K562 (cell line): ENCODE data around the gene MED16. TPM values are rescaled to one million over a fixed set of nuclear protein-coding genes. Genes with fewer than 3 reads are reported as not detected.
A peak's percentile ranks its signal among the peaks of the same experiment; 100 is the strongest.

ENCODE experiments used
- ATAC-seq: fragments of 200-7000 bp; cut with Tn5 transposase; 3 replicates; pipeline ENCODE4 v1.9.1; 2020; ENCODE audit warnings: moderate library complexity
- BruUV-seq: library from RNA; stranded (reverse); fragments of 400-500 nt; replicated peaks from 2 replicates; lab custom pipeline; 2021; lab: Mats Ljungman, UMichigan
- CTCF ChIA-PET: fragments of 300-600 bp; formaldehyde crosslinking; extraction: SDS; loops from one replicate; lab custom pipeline; 2021; ENCODE audit warnings: low intra/inter-chr PET ratio; lab: Yijun Ruan, JAX
- POLR2A ChIA-PET: fragments of 300-600, 350-650 bp; sonication (Branson Sonifier 250); formaldehyde crosslinking; extraction: SDS; loops from one replicate; lab custom pipeline; 2021; ENCODE audit warnings: antibody characterized with exemption, inconsistent platforms; lab: Yijun Ruan, JAX
- DNase-seq, 4 experiments: peaks; one replicate each; pipeline versions ENCODE4 v3.0.0 to v3.0.0-alpha.2; 2011 to 2018; ENCODE audit warnings: low spot score in 3 of 4, mixed read lengths in 3 of 4; ENCODE audit errors: extremely low read depth in 1 of 4
- FAIRE-seq: peaks from 2 replicates; lab custom pipeline; 2011; peaks lifted over from hg19 to GRCh38; lab: Jason Lieb, UNC
- H2AFZ ChIP-seq: 2 replicates; pipeline ENCODE4 v1.6.0; 2011; ENCODE audit warnings: low read depth, low read length, control low read depth, inconsistent platforms
- H3K27ac ChIP-seq: fragments of 200-600 bp; 3 replicates; pipeline ENCODE4 v1.8.0; 2011; ENCODE audit warnings: low read depth, mild to moderate bottlenecking, control low read depth, inconsistent platforms, low read length, moderate library complexity, mixed read lengths; ENCODE audit errors: extremely low read depth
- H3K27me3 ChIP-seq, 2 experiments: fragments of 300-600 bp in 1 of 2; 2 replicates in 1 of 2; 3 replicates in 1 of 2; pipeline versions ENCODE4 v1.6.0 to v1.8.0; 2011; ENCODE audit warnings: inconsistent platforms in 2 of 2, low read length in 2 of 2, mild to moderate bottlenecking in 1 of 2, mixed read lengths in 1 of 2, moderate library complexity in 1 of 2; ENCODE audit not compliant: control insufficient read depth in 2 of 2, insufficient read depth in 2 of 2
- H3K36me3 ChIP-seq: fragments of 300-600 bp; 3 replicates; pipeline ENCODE4 v1.8.0; 2011; ENCODE audit warnings: mild to moderate bottlenecking, low read length, inconsistent platforms; ENCODE audit not compliant: control insufficient read depth, insufficient read depth
- H3K4me1 ChIP-seq, 2 experiments: fragments of 200-600 bp in 1 of 2; replicated peaks in 1 of 2; 2 replicates in 1 of 2; 3 replicates in 1 of 2; pipeline versions ENCODE4 v1.5.1 to v1.8.0; 2011; ENCODE audit warnings: inconsistent platforms in 2 of 2, low read length in 2 of 2, mild to moderate bottlenecking in 1 of 2, mixed read lengths in 1 of 2, moderate library complexity in 1 of 2; ENCODE audit not compliant: control insufficient read depth in 2 of 2, insufficient read depth in 2 of 2
- H3K4me2 ChIP-seq: 2 replicates; pipeline ENCODE4 v1.6.1; 2011; ENCODE audit warnings: low read length, control low read depth, inconsistent platforms, mixed read lengths; ENCODE audit not compliant: insufficient read depth
- H3K4me3 ChIP-seq: fragments of 200-600 bp; sonication (generic), shearing (Covaris generic); 2 replicates; pipeline ENCODE4 v1.5.1; 2016; ENCODE audit warnings: control low read depth, inconsistent platforms
- H3K79me2 ChIP-seq: fragments of 200-600 bp; 3 replicates; pipeline ENCODE4 v1.8.0; 2011; ENCODE audit warnings: low read length, inconsistent platforms; ENCODE audit not compliant: control insufficient read depth, insufficient read depth
- H3K9ac ChIP-seq, 2 experiments: 2 replicates each; pipeline versions ENCODE4 v1.6.0 to v1.6.1; 2011; ENCODE audit warnings: low read depth in 2 of 2, low read length in 2 of 2, control low read depth in 1 of 2, inconsistent platforms in 1 of 2, mild to moderate bottlenecking in 1 of 2, mixed read lengths in 1 of 2; ENCODE audit not compliant: insufficient read depth in 1 of 2
- H3K9me1 ChIP-seq: one replicate; pipeline ENCODE4 v1.6.0; 2011; ENCODE audit warnings: inconsistent platforms, mild to moderate bottlenecking, low read length, moderate library complexity; ENCODE audit not compliant: control insufficient read depth, insufficient read depth
- H3K9me3 ChIP-seq: replicated peaks from 2 replicates; pipeline ENCODE4 v1.5.1; 2011; ENCODE audit warnings: low read depth, low read length, inconsistent platforms; ENCODE audit not compliant: control insufficient read depth, insufficient read depth
- H4K20me1 ChIP-seq: replicated peaks from 2 replicates; pipeline ENCODE4 v1.6.1; 2011; ENCODE audit warnings: low read length, inconsistent platforms, mixed read lengths; ENCODE audit not compliant: control insufficient read depth, insufficient read depth
- BCOR ChIP-seq: fragments of 450-650 bp; IDR thresholded peaks from 2 replicates; pipeline ENCODE4 v1.6.1; 2016
- EP400 ChIP-seq: fragments of 450-650 bp; IDR thresholded peaks from 2 replicates; pipeline ENCODE4 v1.6.1; 2017; ENCODE audit warnings: antibody characterized with exemption, mild to moderate bottlenecking, moderate library complexity
- HDAC2 ChIP-seq: fragments of 450-650 bp; IDR thresholded peaks from 2 replicates; pipeline ENCODE4 v1.6.1; 2016; ENCODE audit warnings: mild to moderate bottlenecking
- RBM25 ChIP-seq: fragments of 200-400 bp; formaldehyde crosslinking; IDR thresholded peaks from 2 replicates; pipeline ENCODE4 v1.6.1; 2018; ENCODE audit warnings: low read length, low read depth, moderate library complexity; ENCODE audit not compliant: severe bottlenecking
- TAL1 ChIP-seq: fragments of 450-650 bp; IDR thresholded peaks from 2 replicates; pipeline ENCODE4 v1.6.1; 2016; ENCODE audit warnings: mild to moderate bottlenecking
- ZNF121 ChIP-seq: sonication (generic); formaldehyde crosslinking; conservative IDR thresholded peaks from 2 replicates; pipeline ENCODE4 v1.8.0; 2022; ENCODE audit warnings: missing genetic modification reagents
- WGBS: fragments of 100-300 bp; shearing (Covaris generic); methylation state at CpG from one replicate; pipeline ENCODE4 v1.1.6; 2016; ENCODE audit warnings: low coverage, mixed read lengths; ENCODE audit not compliant: insufficient coverage; ENCODE audit errors: missing lambda C conversion rate; 5-methylcytosine and 5-hydroxymethylcytosine counted together
- in situ Hi-C: fragments of 300-500 bp; cut with MboI; formaldehyde crosslinking; loops from 4 replicates; pipeline ENCODE4 v1.15.0; 2018; ENCODE audit warnings: inconsistent platforms, mixed read lengths
- intact Hi-C: fragments of 100-400 bp; cut with micrococcal nuclease; formaldehyde crosslinking; loops from 2 replicates; pipeline ENCODE4 v1.14.2; 2022
- polyA plus RNA-seq, 8 experiments: library from polyadenylated mRNA; depleted of rRNA in 4 of 8; stranded (reverse) in 5 of 8; unstranded in 3 of 8; fragments of >200 nt; fragmentation: Nextera tagmentation in 2 of 8; fragmentation: Illumina TruSeq in 1 of 8; extraction: Ambion mirVana in 2 of 8; extraction: Trizol in 1 of 8; gene quantifications; 2 replicates each; pipeline versions ENCODE4 v1.2.1 to v1.2.3, GENCODE V29; 2011 to 2014; ENCODE audit warnings: inconsistent platforms in 1 of 8, missing spikeins in 1 of 8
- total RNA-seq, 7 experiments: library from RNA; depleted of rRNA in 6 of 7; stranded (reverse); fragments of >200 nt in 6 of 7; fragmentation: Illumina TruSeq in 2 of 7; extraction: Trizol in 2 of 7; gene quantifications; 2 replicates each; pipeline versions ENCODE4 v1.2.1 to v1.2.3, GENCODE V29; 2011 to 2021; ENCODE audit warnings: low replicate concordance in 1 of 7

The MED16 gene
- total and polyA plus RNA-seq, 9 of the 15 experiments (the other 6 are each of a cell fraction or from before 2014, with no cell fraction given), result 0.89 to 59.9 (median 8.6) TPM

GRCh38 chr19:902093-902370 lies 9.0 kb upstream of the MED16 start:
- no peak overlapping the region for H3K4me3 ChIP-seq
- H3K4me1 ChIP-seq, result peaks cover 48 to 83% of the 10 kb centered on the region in 2 experiments
- no peaks in the 10 kb centered on the region for H3K27me3 ChIP-seq
- ChIA-PET POLR2A (interaction anchor here (0.6 to 3.2 kb wide), 2 partner anchors 9 to 11 kb away, joined by 3 to 15 read pairs; partner anchors contain the start of genes MED16 and RNU6-9), CTCF (interaction anchor here (0.6 kb wide), 1 partner anchor 99 kb away, joined by 3 read pairs; no protein-coding TSS in a partner anchor)
- no peak for ATAC-seq
- in situ Hi-C loops (no loop called here), intact Hi-C loops (no loop called here)
- no TSS peak for BruUV-seq
- peak overlapping the region in 1 of 2 experiments; percentile 77; a peak in 2 of 4 replicates for H3K9ac ChIP-seq
- no peak overlapping the region for H2AFZ ChIP-seq
- DNase-seq, result no peak
- peak overlapping the region; percentile 55; the same call in 2 of the 3 replicates for H3K27ac ChIP-seq
- peaks cover 67% of the 10 kb centered on the region for H3K79me2 ChIP-seq
- 81% methylated on average over 6 of the region's 7 CpGs for WGBS
- FAIRE-seq, result no peak
- H3K36me3 ChIP-seq, result peaks cover 68% of the 10 kb centered on the region; the same call in 2 of the 3 replicates
- peak; percentile 36 for TF ChIP-seq RBM25
- TF ChIP-seq HDAC2, result 0 out of 2 replicates have a peak, but pooled peaks have one; percentile 12
- TF ChIP-seq ZNF121, result 0 out of 2 replicates have a peak, but pooled peaks have one; percentile 20
- TF ChIP-seq EP400, result no peak
- no peak for TF ChIP-seq TAL1
- peak; percentile 59; the same call in 1 of the 2 replicates for TF ChIP-seq BCOR
- H3K9me1 ChIP-seq, result peaks cover 5% of the 10 kb centered on the region
- no peak overlapping the region; the same call in 1 of the 2 replicates for H3K4me2 ChIP-seq
- peaks cover 12% of the 10 kb centered on the region for H4K20me1 ChIP-seq
- H3K9me3 ChIP-seq, result no peaks in the 10 kb centered on the region
